Astrocyte (in vitro differentiated cells and primary cell): ENCODE data around the gene RHCG.

Source experiments
- EZH2 ChIP-seq: IDR thresholded peaks from 2 replicates; pipeline ENCODE4 v1.6.1; 2012; ENCODE audit warnings: mild to moderate bottlenecking, low read length, inconsistent platforms; ENCODE audit not compliant: insufficient read depth
- TF ChIP-seq, protein P1 (sequence below): IDR thresholded peaks from 2 replicates; pipeline ENCODE4 v1.5.1; 2011; ENCODE audit warnings: low read depth, mild to moderate bottlenecking, inconsistent platforms, low read length, moderate library complexity; ENCODE audit not compliant: insufficient read depth

DNA sequence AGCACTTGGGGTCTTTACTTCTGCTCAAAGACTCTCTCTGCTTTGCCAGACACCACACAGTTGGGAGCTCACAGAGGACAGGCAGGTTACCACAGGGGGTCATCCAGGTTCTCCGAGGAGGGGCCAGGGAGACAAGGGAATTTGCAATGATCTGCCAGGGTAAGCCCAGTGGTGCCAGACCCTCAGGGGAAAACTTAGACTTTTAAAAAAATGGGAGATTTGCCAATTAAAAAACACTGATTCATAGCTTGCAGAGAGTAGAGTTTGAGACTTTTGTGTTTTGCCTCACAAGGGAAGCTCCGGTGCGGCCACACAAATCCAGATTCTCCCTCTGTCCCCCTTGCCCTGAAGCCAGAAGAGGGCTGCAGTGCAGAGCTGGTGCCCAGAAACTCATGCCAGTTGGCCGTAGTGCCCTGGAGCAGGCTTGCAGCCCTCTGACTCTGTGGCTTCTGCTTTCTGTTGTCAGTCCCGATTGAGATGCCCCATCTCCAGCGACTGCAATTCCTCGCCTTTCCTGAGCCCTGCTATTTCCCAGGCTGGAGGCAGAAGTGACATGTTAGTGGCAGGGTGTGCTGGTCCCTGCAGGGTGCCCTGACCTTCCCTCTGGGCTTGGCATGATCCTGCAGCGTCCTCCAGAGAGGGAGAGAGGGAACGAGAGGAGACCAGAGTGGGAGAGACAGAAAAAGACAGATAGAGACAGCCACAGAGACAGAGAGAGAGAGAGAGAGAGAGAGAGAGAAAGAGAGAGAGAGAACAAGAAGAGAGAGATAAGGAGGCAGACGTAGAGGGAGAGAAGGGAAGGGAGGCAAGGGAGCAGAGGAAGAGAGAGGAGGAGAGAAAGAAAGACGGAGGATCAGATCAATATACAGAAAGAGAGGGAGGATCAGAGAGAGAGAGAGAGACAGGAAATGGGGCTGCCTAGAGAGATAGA, 46.0 kb downstream of the RHCG start:
- TF ChIP-seq, protein P1, sequence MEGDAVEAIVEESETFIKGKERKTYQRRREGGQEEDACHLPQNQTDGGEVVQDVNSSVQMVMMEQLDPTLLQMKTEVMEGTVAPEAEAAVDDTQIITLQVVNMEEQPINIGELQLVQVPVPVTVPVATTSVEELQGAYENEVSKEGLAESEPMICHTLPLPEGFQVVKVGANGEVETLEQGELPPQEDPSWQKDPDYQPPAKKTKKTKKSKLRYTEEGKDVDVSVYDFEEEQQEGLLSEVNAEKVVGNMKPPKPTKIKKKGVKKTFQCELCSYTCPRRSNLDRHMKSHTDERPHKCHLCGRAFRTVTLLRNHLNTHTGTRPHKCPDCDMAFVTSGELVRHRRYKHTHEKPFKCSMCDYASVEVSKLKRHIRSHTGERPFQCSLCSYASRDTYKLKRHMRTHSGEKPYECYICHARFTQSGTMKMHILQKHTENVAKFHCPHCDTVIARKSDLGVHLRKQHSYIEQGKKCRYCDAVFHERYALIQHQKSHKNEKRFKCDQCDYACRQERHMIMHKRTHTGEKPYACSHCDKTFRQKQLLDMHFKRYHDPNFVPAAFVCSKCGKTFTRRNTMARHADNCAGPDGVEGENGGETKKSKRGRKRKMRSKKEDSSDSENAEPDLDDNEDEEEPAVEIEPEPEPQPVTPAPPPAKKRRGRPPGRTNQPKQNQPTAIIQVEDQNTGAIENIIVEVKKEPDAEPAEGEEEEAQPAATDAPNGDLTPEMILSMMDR, result no peak
- peak; percentile 0 for TF ChIP-seq EZH2
